ENCODE data around the gene PDLIM7.

- no peak for TF ChIP-seq POLR2AphosphoS5 (IDR thresholded peaks at IDR 0.05; ENCODE audit: insufficient read depth in 1 of 2, low read depth in 1 of 2)
- TF ChIP-seq POLR2A (IDR thresholded peaks at IDR 0.05), result no peak
- TF ChIP-seq, protein P1, sequence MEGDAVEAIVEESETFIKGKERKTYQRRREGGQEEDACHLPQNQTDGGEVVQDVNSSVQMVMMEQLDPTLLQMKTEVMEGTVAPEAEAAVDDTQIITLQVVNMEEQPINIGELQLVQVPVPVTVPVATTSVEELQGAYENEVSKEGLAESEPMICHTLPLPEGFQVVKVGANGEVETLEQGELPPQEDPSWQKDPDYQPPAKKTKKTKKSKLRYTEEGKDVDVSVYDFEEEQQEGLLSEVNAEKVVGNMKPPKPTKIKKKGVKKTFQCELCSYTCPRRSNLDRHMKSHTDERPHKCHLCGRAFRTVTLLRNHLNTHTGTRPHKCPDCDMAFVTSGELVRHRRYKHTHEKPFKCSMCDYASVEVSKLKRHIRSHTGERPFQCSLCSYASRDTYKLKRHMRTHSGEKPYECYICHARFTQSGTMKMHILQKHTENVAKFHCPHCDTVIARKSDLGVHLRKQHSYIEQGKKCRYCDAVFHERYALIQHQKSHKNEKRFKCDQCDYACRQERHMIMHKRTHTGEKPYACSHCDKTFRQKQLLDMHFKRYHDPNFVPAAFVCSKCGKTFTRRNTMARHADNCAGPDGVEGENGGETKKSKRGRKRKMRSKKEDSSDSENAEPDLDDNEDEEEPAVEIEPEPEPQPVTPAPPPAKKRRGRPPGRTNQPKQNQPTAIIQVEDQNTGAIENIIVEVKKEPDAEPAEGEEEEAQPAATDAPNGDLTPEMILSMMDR (IDR thresholded peaks at IDR 0.05), result no peak
Measured at GRCh38 chr5:177448244-177448950, 49.0 kb downstream of the PDLIM7 start.

All from vagina (tissue), 2 donors.